H1 (cell line): Measurements from ENCODE around the gene HPN. TPM values are rescaled to one million over a fixed set of nuclear protein-coding genes. Genes with fewer than 3 reads are reported as not detected.
A peak's percentile ranks its signal among the peaks of the same experiment; 100 is the strongest.

Experiments used
- CTCF ChIA-PET: fragments of 300-600 bp; sonication (Branson Sonifier 250); formaldehyde crosslinking; loops from one replicate; lab custom pipeline; 2021; ENCODE audit not compliant: partially characterized antibody; lab: Charles Lee
- POLR2A ChIA-PET: fragments of 300-600 bp; sonication (Branson Sonifier 250); formaldehyde crosslinking; loops from one replicate; lab custom pipeline; 2021; ENCODE audit warnings: inconsistent platforms; ENCODE audit not compliant: partially characterized antibody; lab: Charles Lee
- DNase-seq, 2 experiments: peaks; one replicate each; pipeline versions ENCODE4 v3.0.0 to v3.0.0-alpha.2; 2010 to 2022; ENCODE audit warnings: low spot score in 2 of 2, low read depth in 1 of 2, mixed read lengths in 1 of 2
- FAIRE-seq: peaks from 2 replicates; lab custom pipeline; 2011; peaks lifted over from hg19 to GRCh38; lab: Jason Lieb, UNC
- H2AFZ ChIP-seq: 2 replicates; pipeline ENCODE4 v1.8.1; 2012; ENCODE audit warnings: low read length, inconsistent platforms
- H2AK5ac ChIP-seq: 2 replicates; pipeline ENCODE4 v1.6.1; 2013; ENCODE audit warnings: low read depth, low read length
- H2BK120ac ChIP-seq: replicated peaks from 2 replicates; pipeline ENCODE3; 2013; ENCODE audit warnings: low read depth, low read length, inconsistent platforms
- H2BK12ac ChIP-seq: 2 replicates; pipeline ENCODE4 v1.6.1; 2013; ENCODE audit warnings: low read depth, low read length
- H2BK15ac ChIP-seq: 2 replicates; pipeline ENCODE4 v1.6.1; 2013; ENCODE audit warnings: low read length
- H2BK20ac ChIP-seq: 2 replicates; pipeline ENCODE4 v1.6.1; 2013; ENCODE audit warnings: low read length
- H2BK5ac ChIP-seq: 2 replicates; pipeline ENCODE4 v1.6.1; 2013; ENCODE audit warnings: low read depth, low read length
- H3K14ac ChIP-seq: 2 replicates; pipeline ENCODE4 v1.6.1; 2013; ENCODE audit warnings: inconsistent platforms; ENCODE audit not compliant: insufficient read length
- H3K18ac ChIP-seq: 2 replicates; pipeline ENCODE4 v1.6.1; 2013; ENCODE audit warnings: low read length; ENCODE audit errors: extremely low read depth
- H3K23ac ChIP-seq: 2 replicates; pipeline ENCODE4 v1.6.1; 2013; ENCODE audit warnings: inconsistent platforms; ENCODE audit not compliant: insufficient read length
- H3K23me2 ChIP-seq: 2 replicates; pipeline ENCODE4 v1.6.1; 2013; ENCODE audit warnings: low read depth, low read length
- H3K27ac ChIP-seq: 2 replicates; pipeline ENCODE4 v1.6.1; 2011; ENCODE audit warnings: low read depth, low read length, inconsistent platforms
- H3K27me3 ChIP-seq, 4 experiments: replicated peaks in 1 of 4; 1 replicate in 1 of 4; 2 replicates in 3 of 4; pipeline versions ENCODE4 v1.6.1 to v1.8.1; 2011 to 2013; ENCODE audit warnings: low read length in 3 of 4, mild to moderate bottlenecking in 3 of 4, inconsistent platforms in 2 of 4, mixed read lengths in 2 of 4, moderate library complexity in 1 of 4; ENCODE audit not compliant: control insufficient read depth in 3 of 4, insufficient read depth in 3 of 4; ENCODE audit errors: extremely low read depth in 1 of 4
- H3K36me3 ChIP-seq, 4 experiments: 2 replicates each; pipeline versions ENCODE4 v1.6.1 to v1.8.1; 2011 to 2013; ENCODE audit warnings: mild to moderate bottlenecking in 4 of 4, low read length in 3 of 4, moderate library complexity in 2 of 4, control low read depth in 1 of 4, inconsistent platforms in 1 of 4; ENCODE audit not compliant: insufficient read depth in 4 of 4, control insufficient read depth in 2 of 4
- H3K4ac ChIP-seq: replicated peaks from 2 replicates; pipeline ENCODE3; 2013; ENCODE audit warnings: low read length, low read depth, mixed read lengths, inconsistent platforms; ENCODE audit not compliant: insufficient read length
- H3K4me1 ChIP-seq, 4 experiments: replicated peaks in 1 of 4; 1 replicate in 1 of 4; 2 replicates in 3 of 4; pipeline versions ENCODE4 v1.6.1 to v1.8.1; 2011 to 2013; ENCODE audit warnings: low read length in 3 of 4, inconsistent platforms in 2 of 4, mixed read lengths in 1 of 4; ENCODE audit not compliant: insufficient read depth in 4 of 4, control insufficient read depth in 3 of 4
- H3K4me2 ChIP-seq, 2 experiments: 2 replicates each; pipeline versions ENCODE4 v1.6.1 to v1.8.1; 2011 to 2013; ENCODE audit warnings: low read depth in 2 of 2, low read length in 2 of 2, control low read depth in 1 of 2, inconsistent platforms in 1 of 2, mild to moderate bottlenecking in 1 of 2; ENCODE audit not compliant: insufficient read depth in 1 of 2
- H3K4me3 ChIP-seq, 4 experiments: fragments of 200-600, 300-600 bp in 1 of 4; sonication (generic), shearing (Covaris generic), sonication (Bioruptor Twin) in 1 of 4; 2 replicates each; pipeline versions ENCODE4 v1.5.1 to v1.8.1; 2011 to 2016; ENCODE audit warnings: low read length in 4 of 4, low read depth in 3 of 4, control low read depth in 2 of 4, inconsistent platforms in 2 of 4, mild to moderate bottlenecking in 2 of 4, mixed read lengths in 1 of 4, moderate library complexity in 1 of 4; ENCODE audit not compliant: insufficient read depth in 2 of 4; ENCODE audit errors: extremely low read depth in 1 of 4
- H3K56ac ChIP-seq: replicated peaks from 2 replicates; pipeline ENCODE3; 2013; ENCODE audit warnings: low read depth, mild to moderate bottlenecking, mixed read lengths, low read length, inconsistent platforms; ENCODE audit not compliant: insufficient read length
- H3K79me1 ChIP-seq: 2 replicates; pipeline ENCODE4 v1.6.1; 2013; ENCODE audit warnings: low read depth, low read length, control low read depth
- H3K79me2 ChIP-seq, 2 experiments: 2 replicates each; pipeline versions ENCODE4 v1.6.1 to v1.8.1; 2012 to 2013; ENCODE audit warnings: low read length in 2 of 2, mild to moderate bottlenecking in 2 of 2, inconsistent platforms in 1 of 2; ENCODE audit not compliant: insufficient read depth in 2 of 2, control insufficient read depth in 1 of 2
- H3K9ac ChIP-seq, 4 experiments: replicated peaks in 1 of 4; 1 replicate in 1 of 4; 2 replicates in 3 of 4; pipeline versions ENCODE4 v1.6.1 to v1.8.1; 2011 to 2013; ENCODE audit warnings: low read depth in 3 of 4, low read length in 3 of 4, control low read depth in 2 of 4, mild to moderate bottlenecking in 2 of 4, moderate library complexity in 2 of 4, inconsistent platforms in 1 of 4; ENCODE audit errors: extremely low read depth in 1 of 4
- H3K9me3 ChIP-seq, 2 experiments: 2 replicates each; pipeline versions ENCODE4 v1.6.1 to v1.8.1; 2012 to 2013; ENCODE audit warnings: mild to moderate bottlenecking in 2 of 2, moderate library complexity in 2 of 2, control low read depth in 1 of 2, inconsistent platforms in 1 of 2, low read depth in 1 of 2, low read length in 1 of 2, mixed read lengths in 1 of 2; ENCODE audit not compliant: insufficient read depth in 2 of 2
- H4K20me1 ChIP-seq, 2 experiments: replicated peaks in 1 of 2; 2 replicates each; pipeline versions ENCODE3 to v1.8.1; 2011 to 2013; ENCODE audit warnings: inconsistent platforms in 2 of 2, low read length in 2 of 2, mild to moderate bottlenecking in 1 of 2; ENCODE audit not compliant: insufficient read depth in 2 of 2, control insufficient read depth in 1 of 2
- H4K5ac ChIP-seq: 2 replicates; pipeline ENCODE4 v1.6.1; 2013; ENCODE audit warnings: low read length, low read depth, mixed read lengths, inconsistent platforms; ENCODE audit not compliant: insufficient read length
- H4K8ac ChIP-seq: 2 replicates; pipeline ENCODE4 v1.8.0; 2013; ENCODE audit warnings: mild to moderate bottlenecking, moderate library complexity, low read length, inconsistent platforms; ENCODE audit not compliant: insufficient read depth; ENCODE audit errors: extremely low read depth
- H4K91ac ChIP-seq: replicated peaks from 2 replicates; pipeline ENCODE3; 2013; ENCODE audit warnings: low read length, mixed read lengths, inconsistent platforms; ENCODE audit not compliant: insufficient read length
- ASH2L ChIP-seq: fragments of 200-600, 300-600 bp; sonication (generic); IDR thresholded peaks from one replicate; pipeline ENCODE4 v1.7.1; 2017; ENCODE audit warnings: low read length
- BACH1 ChIP-seq: IDR thresholded peaks from 2 replicates; pipeline ENCODE4 v1.6.1; 2012; ENCODE audit warnings: low read length, improper control_type of control experiment
- CBX5 ChIP-seq: fragments of 300-800, 300-1000 bp; sonication (generic); IDR thresholded peaks from 2 replicates; pipeline ENCODE4 v1.7.1; 2016; ENCODE audit warnings: antibody characterized with exemption, low read length, low read depth
- EGR1 ChIP-seq: IDR thresholded peaks from 2 replicates; pipeline ENCODE4 v1.6.1; 2011; ENCODE audit warnings: low read depth, low read length, borderline replicate concordance
- NANOG ChIP-seq: IDR thresholded peaks from 2 replicates; pipeline ENCODE4 v1.6.1; 2011; ENCODE audit warnings: low read length, low read depth, mild to moderate bottlenecking, inconsistent platforms; ENCODE audit not compliant: insufficient read depth, poor library complexity, severe bottlenecking
- POLR2A ChIP-seq, 2 experiments: IDR thresholded peaks; 1 replicate in 1 of 2; 2 replicates in 1 of 2; pipeline ENCODE4 v1.6.1; 2011; ENCODE audit warnings: low read depth in 2 of 2, low read length in 2 of 2, mild to moderate bottlenecking in 2 of 2; ENCODE audit errors: control extremely low read depth in 1 of 2
- POLR2AphosphoS5 ChIP-seq: IDR thresholded peaks from 2 replicates; pipeline ENCODE4 v1.6.1; 2011; ENCODE audit warnings: low read depth, low read length
- RAD21 ChIP-seq, 2 experiments: IDR thresholded peaks in 1 of 2; conservative IDR thresholded peaks in 1 of 2; 2 replicates each; pipeline ENCODE4 v1.6.1; 2011; ENCODE audit warnings: low read depth in 2 of 2, low read length in 2 of 2, improper control_type of control experiment in 1 of 2, inconsistent platforms in 1 of 2, mild to moderate bottlenecking in 1 of 2, moderate library complexity in 1 of 2
- RBBP5 ChIP-seq: IDR thresholded peaks from 2 replicates; pipeline ENCODE4 v1.7.1; 2012; ENCODE audit warnings: low read depth, mild to moderate bottlenecking, inconsistent platforms, low read length, moderate library complexity, borderline replicate concordance
- SAP30 ChIP-seq: fragments of 300-600 bp; sonication (generic); IDR thresholded peaks from 2 replicates; pipeline ENCODE4 v1.7.1; 2012; ENCODE audit warnings: low read length, moderate library complexity, mild to moderate bottlenecking, inconsistent platforms; ENCODE audit not compliant: insufficient read depth, insufficient replicate concordance
- SP2 ChIP-seq: IDR thresholded peaks from 2 replicates; pipeline ENCODE4 v1.6.1; 2012; ENCODE audit warnings: mild to moderate bottlenecking, low read length, inconsistent platforms
- WGBS, 2 experiments: shearing (Covaris generic) in 1 of 2; methylation state at CpG; one replicate each; pipeline versions ENCODE4 v1.1.6 to v1.1.7; 2013 to 2015; ENCODE audit warnings: low lambda C conversion rate in 2 of 2, mixed read lengths in 2 of 2, inconsistent platforms in 1 of 2, low coverage in 1 of 2, missing lambda C conversion rate in 1 of 2; ENCODE audit not compliant: insufficient replicate concordance in 2 of 2, insufficient coverage in 1 of 2, insufficient read length in 1 of 2; ENCODE audit errors: extremely low coverage in 1 of 2, missing lambda C conversion rate in 1 of 2; 5-methylcytosine and 5-hydroxymethylcytosine counted together
- polyA plus RNA-seq, 7 experiments: library from polyadenylated mRNA; depleted of rRNA in 3 of 7; stranded (reverse) in 5 of 7; unstranded in 2 of 7; fragments of >200 nt in 5 of 7; fragments of 200-250 nt in 2 of 7; gene quantifications; 1 replicate in 5 of 7; 2 replicates in 1 of 7; 4 replicates in 1 of 7; pipeline versions ENCODE4 v1.2.1 to v1.2.3, GENCODE V29; 2011 to 2013; ENCODE audit warnings: missing spikeins in 2 of 7, mixed read lengths in 2 of 7
- total RNA-seq: library from RNA; stranded (reverse); fragmentation: NEBNext Ultra II Directional; extraction: Animal tissue kit (Norgen Biotek cat#: 25700); gene quantifications from 2 replicates; pipeline ENCODE4 v1.2.1, GENCODE V29; 2021
- TF ChIP-seq, protein P1 (sequence below): IDR thresholded peaks from 2 replicates; pipeline ENCODE4 v1.6.1; 2011; ENCODE audit warnings: low read length, improper control_type of control experiment

Gene HPN
- total and polyA plus RNA-seq, 2 of the 8 experiments (the other 6 are each of a cell fraction or from before 2014, with no cell fraction given) = 14.7 to 33.7 TPM

DNA sequence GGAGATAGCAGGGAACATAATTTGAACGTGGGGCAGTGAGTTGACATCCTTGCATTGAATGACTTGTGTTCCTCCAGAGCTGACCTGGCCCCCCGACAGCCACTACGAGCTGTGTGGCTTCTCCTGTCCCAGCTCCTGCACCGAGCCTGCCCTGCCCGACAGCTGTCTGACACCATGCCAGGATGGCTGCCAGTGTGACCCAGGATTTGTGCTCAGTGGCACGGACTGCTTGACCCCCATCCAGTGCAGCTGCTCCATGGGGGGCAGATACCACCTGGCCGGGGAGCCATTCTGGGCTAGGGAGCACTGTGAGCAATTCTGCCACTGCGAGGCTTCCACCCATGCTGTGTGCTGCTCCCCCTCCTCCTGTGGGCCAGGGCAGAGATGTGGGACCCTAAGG, 44.9 kb downstream of the HPN start:
- CTCF ChIA-PET = interaction anchor here (0.6 to 4.5 kb wide), 11 partner anchors 15 to 248 kb away, joined by 3 to 28 read pairs (median 4); no protein-coding TSS in a partner anchor
- Histone ChIP-seq H3K4me2 (no peak overlapping the region), H3K4me3 (no peak overlapping the region), H3K27me3 (peaks cover 0 to 2% (median 0%) of the 10 kb centered on the region in 4 experiments; a peak in 1 of 7 replicates), H4K5ac (no peak overlapping the region), H3K23me2 (peaks cover 2% of the 10 kb centered on the region; the same call in 1 of the 2 replicates), H2BK15ac (no peak overlapping the region), H3K18ac (no peak overlapping the region), H2AK5ac (no peak overlapping the region; the same call in 1 of the 2 replicates), H3K56ac (no peak overlapping the region), H2BK20ac (no peak overlapping the region), H3K4ac (no peak overlapping the region), H3K9ac (no peak overlapping the region), H3K79me2 (no peaks in the 10 kb centered on the region), H3K36me3 (no peaks in the 10 kb centered on the region), H3K4me1 (peaks cover 3 to 17% (median 8%) of the 10 kb centered on the region in 4 experiments; a peak in 6 of 7 replicates), H3K27ac (no peak overlapping the region), H3K79me1 (no peaks in the 10 kb centered on the region), H3K14ac (no peak overlapping the region), H4K91ac (peak overlapping the region; percentile 41), H2BK12ac (no peak overlapping the region; the same call in 1 of the 2 replicates), H2BK5ac (no peak overlapping the region), H4K20me1 (no peaks in the 10 kb centered on the region), H4K8ac (peak overlapping the region; percentile 12; the same call in 1 of the 2 replicates), H2AFZ (no peak overlapping the region), H3K9me3 (no peaks in the 10 kb centered on the region; a peak in 1 of 4 replicates), H3K23ac (no peak overlapping the region), H2BK120ac (no peak overlapping the region)
- POLR2A ChIA-PET = interaction anchor here (0.6 to 1.4 kb wide), 5 partner anchors 12 to 30 kb away, joined by 3 to 9 read pairs (median 3); no protein-coding TSS in a partner anchor
- FAIRE-seq (no peak), DNase-seq (no peak)
- no peak for TF ChIP-seq SP2
- TF ChIP-seq NANOG = no peak
- no peak for TF ChIP-seq CBX5
- TF ChIP-seq SAP30 = no peak
- TF ChIP-seq RAD21 (IDR thresholded peaks at IDR 0.05 in 1 of 2, conservative IDR thresholded peaks at IDR 0.05 in 1 of 2; ENCODE audit: low read depth in 2 of 2, low read length in 2 of 2) = no peak
- no peak for TF ChIP-seq EGR1
- no peak for TF ChIP-seq BACH1
- no peak for TF ChIP-seq RBBP5
- TF ChIP-seq POLR2AphosphoS5 = no peak
- TF ChIP-seq, protein P1, sequence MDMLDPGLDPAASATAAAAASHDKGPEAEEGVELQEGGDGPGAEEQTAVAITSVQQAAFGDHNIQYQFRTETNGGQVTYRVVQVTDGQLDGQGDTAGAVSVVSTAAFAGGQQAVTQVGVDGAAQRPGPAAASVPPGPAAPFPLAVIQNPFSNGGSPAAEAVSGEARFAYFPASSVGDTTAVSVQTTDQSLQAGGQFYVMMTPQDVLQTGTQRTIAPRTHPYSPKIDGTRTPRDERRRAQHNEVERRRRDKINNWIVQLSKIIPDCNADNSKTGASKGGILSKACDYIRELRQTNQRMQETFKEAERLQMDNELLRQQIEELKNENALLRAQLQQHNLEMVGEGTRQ = no peak
- TF ChIP-seq POLR2A (IDR thresholded peaks at IDR 0.05; ENCODE audit: control extremely low read depth in 1 of 2, low read depth in 2 of 2, low read length in 2 of 2) = no peak
- no peak for TF ChIP-seq ASH2L
- WGBS, 2 experiments = 93% methylated on average over 7 of the region's 8 CpGs; no CpG with 5 or more reads in 1 of the 2 experiments
